Suprapubic skin (tissue), 4 donors: ENCODE data around the gene CAMTA1. TPM values are rescaled to one million over a fixed set of nuclear protein-coding genes. Genes with fewer than 3 reads are reported as not detected.

Experiments
- DNase-seq, 2 donors: peaks; one replicate each; pipeline ENCODE4 v3.0.0-alpha.2; 2019; ENCODE audit warnings: low spot score in 2 of 2
- H3K27ac ChIP-seq: fragments of 200-600 bp; sonication (generic); one replicate; pipeline ENCODE4 v1.5.1; 2019
- H3K27me3 ChIP-seq: fragments of 200-600 bp; sonication (generic); one replicate; pipeline ENCODE4 v1.5.1; 2019
- H3K36me3 ChIP-seq: fragments of 200-600 bp; sonication (generic); one replicate; pipeline ENCODE4 v1.5.1; 2019
- H3K4me1 ChIP-seq: fragments of 200-600 bp; sonication (generic); one replicate; pipeline ENCODE4 v1.5.1; 2019
- H3K4me3 ChIP-seq: fragments of 200-600 bp; sonication (generic); one replicate; pipeline ENCODE4 v1.5.1; 2019; ENCODE audit warnings: mild to moderate bottlenecking
- H3K9me3 ChIP-seq: fragments of 200-600 bp; sonication (generic); one replicate; pipeline ENCODE4 v1.5.1; 2019
- EP300 ChIP-seq: sonication (generic); formaldehyde crosslinking; IDR thresholded peaks from one replicate; pipeline ENCODE4 v1.6.1; 2017; ENCODE audit warnings: antibody characterized with exemption
- POLR2A ChIP-seq, 2 donors: fragments of 450-650 bp; IDR thresholded peaks; one replicate each; pipeline ENCODE4 v1.6.1; 2017; ENCODE audit warnings: antibody characterized with exemption in 2 of 2, mild to moderate bottlenecking in 2 of 2, moderate library complexity in 2 of 2
- POLR2AphosphoS5 ChIP-seq, 3 donors: sonication (generic); formaldehyde crosslinking; IDR thresholded peaks; one replicate each; pipeline ENCODE4 v1.6.1; 2017; ENCODE audit warnings: antibody characterized with exemption in 3 of 3
- WGBS: methylation state at CpG from one replicate; pipeline ENCODE4 v1.1.5; 2018; 5-methylcytosine and 5-hydroxymethylcytosine counted together
- total RNA-seq, 4 donors: library from RNA; depleted of rRNA; stranded (reverse); fragments of >200 nt; gene quantifications; one replicate each; pipeline ENCODE4 v1.1.0, GENCODE V29; 2016
- TF ChIP-seq, protein P1 (sequence below), 2 donors: fragments of 200-600 bp in 1 of 2; fragments of 450-650 bp in 1 of 2; sonication (generic) in 1 of 2; IDR thresholded peaks; one replicate each; pipeline ENCODE4 v1.5.1; 2016 to 2019; ENCODE audit warnings: antibody characterized with exemption in 2 of 2, mild to moderate bottlenecking in 1 of 2, moderate library complexity in 1 of 2

The CAMTA1 gene
- total RNA-seq, 4 donors from 2014 or later: 40.4 to 54.1 (median 46.6) TPM

DNA sequence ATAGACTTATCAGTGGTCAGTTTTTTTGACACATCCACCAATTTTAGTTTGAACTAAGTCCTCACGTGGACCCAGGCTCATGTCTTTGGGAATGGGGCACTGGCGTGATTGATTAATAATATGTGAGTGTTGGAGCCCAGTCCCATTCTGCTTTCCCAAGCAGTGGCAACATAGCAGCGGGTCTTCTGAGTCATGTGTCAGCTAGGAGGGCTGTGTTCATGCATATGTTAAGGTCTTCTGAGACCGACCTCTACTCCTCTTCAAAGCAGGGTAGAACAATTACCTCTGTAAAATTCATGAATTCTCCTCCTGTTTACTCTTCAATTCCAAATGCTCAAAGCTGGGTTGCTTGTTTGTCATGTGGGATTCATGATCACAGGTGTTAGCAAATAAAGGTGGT lies 291.3 kb downstream of the CAMTA1 start:
- H3K4me1 ChIP-seq: no peaks in the 10 kb centered on the region
- H3K9me3 ChIP-seq: no peaks in the 10 kb centered on the region
- no peak overlapping the region for H3K4me3 ChIP-seq
- no peak for DNase-seq
- no peaks in the 10 kb centered on the region for H3K36me3 ChIP-seq
- TF ChIP-seq, protein P1, sequence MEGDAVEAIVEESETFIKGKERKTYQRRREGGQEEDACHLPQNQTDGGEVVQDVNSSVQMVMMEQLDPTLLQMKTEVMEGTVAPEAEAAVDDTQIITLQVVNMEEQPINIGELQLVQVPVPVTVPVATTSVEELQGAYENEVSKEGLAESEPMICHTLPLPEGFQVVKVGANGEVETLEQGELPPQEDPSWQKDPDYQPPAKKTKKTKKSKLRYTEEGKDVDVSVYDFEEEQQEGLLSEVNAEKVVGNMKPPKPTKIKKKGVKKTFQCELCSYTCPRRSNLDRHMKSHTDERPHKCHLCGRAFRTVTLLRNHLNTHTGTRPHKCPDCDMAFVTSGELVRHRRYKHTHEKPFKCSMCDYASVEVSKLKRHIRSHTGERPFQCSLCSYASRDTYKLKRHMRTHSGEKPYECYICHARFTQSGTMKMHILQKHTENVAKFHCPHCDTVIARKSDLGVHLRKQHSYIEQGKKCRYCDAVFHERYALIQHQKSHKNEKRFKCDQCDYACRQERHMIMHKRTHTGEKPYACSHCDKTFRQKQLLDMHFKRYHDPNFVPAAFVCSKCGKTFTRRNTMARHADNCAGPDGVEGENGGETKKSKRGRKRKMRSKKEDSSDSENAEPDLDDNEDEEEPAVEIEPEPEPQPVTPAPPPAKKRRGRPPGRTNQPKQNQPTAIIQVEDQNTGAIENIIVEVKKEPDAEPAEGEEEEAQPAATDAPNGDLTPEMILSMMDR (IDR thresholded peaks at IDR 0.05): no peak
- TF ChIP-seq POLR2A (IDR thresholded peaks at IDR 0.05): no peak
- TF ChIP-seq POLR2AphosphoS5 (IDR thresholded peaks at IDR 0.05): no peak
- TF ChIP-seq EP300: no peak
- H3K27me3 ChIP-seq: peaks cover 4% of the 10 kb centered on the region
- WGBS: 66% methylated on average over 4 of the region's 4 CpGs
- no peak overlapping the region for H3K27ac ChIP-seq

DNA sequence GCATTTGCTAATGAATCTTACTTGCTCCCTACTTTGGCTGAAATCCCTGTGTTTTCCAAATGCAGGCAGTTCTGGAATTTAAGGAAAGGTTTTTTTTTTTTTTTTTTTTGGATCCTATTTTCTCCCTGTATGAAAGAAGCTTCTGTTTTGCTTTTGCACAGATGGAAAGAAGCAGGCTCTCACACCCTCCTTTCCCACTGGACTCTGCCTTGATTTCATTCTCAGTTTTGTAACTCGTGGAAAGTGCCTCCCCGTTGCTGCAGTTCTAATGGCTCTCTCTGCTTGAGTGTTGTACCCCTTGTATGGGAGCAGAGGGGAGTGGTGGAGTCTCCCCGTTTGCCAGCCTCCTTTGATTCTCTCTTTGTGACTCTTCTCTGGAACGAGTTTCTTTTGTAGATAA lies 291.9 kb downstream of the CAMTA1 start:
- Histone ChIP-seq H3K36me3 (no peaks in the 10 kb centered on the region), H3K4me1 (no peaks in the 10 kb centered on the region), H3K27me3 (peaks cover 4% of the 10 kb centered on the region), H3K4me3 (no peak overlapping the region), H3K9me3 (no peaks in the 10 kb centered on the region), H3K27ac (no peak overlapping the region)
- 37% methylated on average over 4 of the region's 4 CpGs for WGBS
- no peak for TF ChIP-seq EP300
- TF ChIP-seq, protein P1 (IDR thresholded peaks at IDR 0.05): no peak
- no peak for TF ChIP-seq POLR2A (IDR thresholded peaks at IDR 0.05)
- TF ChIP-seq POLR2AphosphoS5 (IDR thresholded peaks at IDR 0.05): no peak
- no peak for DNase-seq

DNA sequence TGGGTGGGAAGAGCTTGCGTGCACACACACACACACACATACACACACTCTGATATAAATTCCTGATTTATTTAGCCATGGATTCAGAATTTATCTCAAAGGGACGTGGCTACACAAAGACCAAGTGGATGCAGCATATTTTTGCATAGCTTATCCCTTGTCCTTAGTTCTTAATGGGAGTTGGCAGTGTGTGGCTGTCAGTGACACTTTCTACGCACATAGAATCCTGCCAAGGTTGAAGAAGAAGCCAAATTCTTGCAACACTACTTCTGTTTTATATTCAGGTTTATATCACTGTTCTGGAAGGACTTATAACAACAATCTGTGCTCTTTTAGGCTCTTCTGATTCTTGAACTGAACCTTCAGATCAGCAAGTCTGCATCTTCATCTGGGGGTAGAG lies 292.7 kb downstream of the CAMTA1 start:
- Histone ChIP-seq H3K27me3 (no peaks in the 10 kb centered on the region), H3K36me3 (no peaks in the 10 kb centered on the region), H3K4me1 (no peaks in the 10 kb centered on the region), H3K4me3 (no peak overlapping the region), H3K9me3 (no peaks in the 10 kb centered on the region), H3K27ac (no peak overlapping the region)
- TF ChIP-seq POLR2A (IDR thresholded peaks at IDR 0.05) (no peak), EP300 (no peak), POLR2AphosphoS5 (IDR thresholded peaks at IDR 0.05) (no peak)
- TF ChIP-seq, protein P1 (IDR thresholded peaks at IDR 0.05): no peak
- DNase-seq: no peak
- WGBS: 76% methylated on average over 3 of the region's 3 CpGs

DNA sequence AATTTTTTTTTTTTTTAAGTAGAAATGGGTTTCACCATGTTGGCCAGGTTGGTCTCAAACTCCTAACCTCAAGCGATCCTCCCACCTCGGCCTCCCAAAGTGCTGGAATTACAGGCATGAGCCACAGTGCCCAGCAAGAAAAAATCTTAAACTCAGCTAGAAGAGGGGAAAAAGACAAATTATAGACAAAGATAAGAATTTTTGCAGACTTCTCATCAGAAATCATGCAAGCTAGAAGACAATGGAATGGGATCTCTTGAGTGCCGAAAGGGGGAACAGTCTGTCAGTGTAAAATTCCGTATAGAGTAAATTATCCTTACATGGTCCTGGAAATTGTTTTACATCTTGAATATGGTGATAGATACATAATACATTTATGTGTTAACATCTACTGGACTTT lies 294.4 kb downstream of the CAMTA1 start:
- no peak for TF ChIP-seq EP300
- WGBS: 92% methylated on average over 4 of the region's 4 CpGs
- Histone ChIP-seq H3K9me3 (no peaks in the 10 kb centered on the region), H3K27me3 (peaks cover 9% of the 10 kb centered on the region), H3K4me3 (no peak overlapping the region), H3K36me3 (no peaks in the 10 kb centered on the region), H3K4me1 (no peaks in the 10 kb centered on the region), H3K27ac (no peak overlapping the region)
- no peak for DNase-seq

DNA sequence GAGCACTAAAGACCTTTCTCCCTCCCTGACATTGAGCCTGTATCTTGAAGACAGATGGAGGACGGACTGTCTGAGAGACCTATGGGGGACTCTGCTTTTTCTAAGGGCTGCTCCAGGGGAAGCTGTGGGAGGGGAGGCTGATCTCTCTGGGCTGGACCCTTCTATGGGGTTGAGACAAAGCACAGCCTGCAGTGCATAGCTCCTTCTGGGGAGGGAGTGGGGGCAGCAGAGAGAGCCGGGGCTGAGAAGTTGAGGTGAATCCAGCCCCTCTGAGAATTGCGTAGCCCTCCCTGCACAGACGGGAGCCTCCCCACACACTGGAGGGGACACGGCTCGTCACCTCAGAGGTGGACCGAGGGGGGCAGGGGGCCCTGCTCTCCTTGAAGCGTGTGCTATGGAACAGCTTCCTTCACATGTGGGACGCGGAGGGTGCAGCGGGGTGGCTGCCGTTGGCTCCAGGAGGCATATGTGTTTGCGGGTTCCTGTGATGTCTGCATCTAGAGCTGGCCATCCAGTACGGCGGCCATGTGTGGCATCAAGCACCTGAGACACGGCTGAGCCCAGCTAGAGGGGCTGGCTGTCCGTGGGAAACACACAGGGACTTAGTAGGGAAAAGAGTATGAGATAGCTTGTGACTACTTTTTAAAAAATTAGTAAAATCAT lies 299.1 kb downstream of the CAMTA1 start:
- Histone ChIP-seq H3K9me3 (no peaks in the 10 kb centered on the region), H3K4me3 (no peak overlapping the region), H3K4me1 (no peaks in the 10 kb centered on the region), H3K27ac (no peak overlapping the region), H3K36me3 (no peaks in the 10 kb centered on the region), H3K27me3 (peaks cover 19% of the 10 kb centered on the region)
- 63% methylated on average over 17 of the region's 17 CpGs for WGBS
- TF ChIP-seq POLR2AphosphoS5 (IDR thresholded peaks at IDR 0.05): no peak
- TF ChIP-seq EP300: no peak
- no peak for TF ChIP-seq POLR2A (IDR thresholded peaks at IDR 0.05)
- TF ChIP-seq, protein P1 (IDR thresholded peaks at IDR 0.05): no peak
- DNase-seq: peak in 1 of 2 donors; percentile 77

DNA sequence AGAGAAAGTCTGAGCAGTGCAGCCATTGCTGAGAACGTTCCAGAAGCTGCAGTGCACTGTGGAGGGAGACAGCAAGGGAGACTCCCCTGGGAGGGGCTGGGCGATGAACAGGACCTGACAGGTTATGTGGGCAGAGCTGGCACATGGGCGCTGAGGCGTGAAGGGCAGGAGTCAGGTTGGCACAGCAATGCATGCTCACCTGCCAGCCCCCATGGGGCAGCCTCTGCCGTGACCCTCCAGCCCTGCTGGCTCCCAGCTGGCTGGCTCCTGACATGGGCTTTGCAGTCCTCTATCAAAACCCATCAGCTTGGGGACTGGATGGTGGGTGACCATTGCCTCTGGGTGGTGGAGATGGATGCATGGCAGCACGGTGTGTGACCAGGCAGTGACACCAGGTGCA lies 300.3 kb downstream of the CAMTA1 start:
- peak in 1 of 2 donors; percentile 55 for DNase-seq
- no peak overlapping the region for H3K4me3 ChIP-seq
- H3K36me3 ChIP-seq: no peaks in the 10 kb centered on the region
- H3K9me3 ChIP-seq: no peaks in the 10 kb centered on the region
- TF ChIP-seq, protein P1 (IDR thresholded peaks at IDR 0.05): no peak
- TF ChIP-seq POLR2AphosphoS5 (IDR thresholded peaks at IDR 0.05): no peak
- peaks cover 19% of the 10 kb centered on the region for H3K27me3 ChIP-seq
- H3K4me1 ChIP-seq: no peaks in the 10 kb centered on the region
- H3K27ac ChIP-seq: no peak overlapping the region
- 43% methylated on average over 5 of the region's 6 CpGs for WGBS
